ENCODE data around the gene OR10H3.

The OR10H3 gene

DNA sequence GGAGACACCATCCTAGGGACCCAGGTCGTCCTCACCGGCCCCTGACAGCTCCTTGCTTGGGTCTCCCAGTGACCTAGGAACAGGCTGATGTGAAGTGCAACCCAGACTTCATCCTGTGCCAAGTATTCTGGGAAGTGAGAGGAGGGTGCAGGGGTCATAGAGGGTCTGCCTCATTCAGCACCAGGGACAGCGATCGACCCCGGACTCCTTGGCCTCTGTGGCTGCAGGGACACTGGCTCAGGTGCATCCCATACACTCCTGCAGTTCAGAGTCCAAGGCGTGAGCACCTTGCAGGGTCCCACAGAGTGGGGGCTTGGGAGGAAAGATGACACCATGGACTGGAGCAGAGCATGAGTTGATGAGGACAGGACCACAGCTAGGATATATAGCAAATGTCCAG lies 20.0 kb upstream of the OR10H3 start:
- ChIA-PET POLR2A (ENCODE audit: low non-redundant PET) (no interaction called here), CTCF (no interaction called here)
- H3K27ac ChIP-seq: no peak overlapping the region
- TF ChIP-seq, protein P1, sequence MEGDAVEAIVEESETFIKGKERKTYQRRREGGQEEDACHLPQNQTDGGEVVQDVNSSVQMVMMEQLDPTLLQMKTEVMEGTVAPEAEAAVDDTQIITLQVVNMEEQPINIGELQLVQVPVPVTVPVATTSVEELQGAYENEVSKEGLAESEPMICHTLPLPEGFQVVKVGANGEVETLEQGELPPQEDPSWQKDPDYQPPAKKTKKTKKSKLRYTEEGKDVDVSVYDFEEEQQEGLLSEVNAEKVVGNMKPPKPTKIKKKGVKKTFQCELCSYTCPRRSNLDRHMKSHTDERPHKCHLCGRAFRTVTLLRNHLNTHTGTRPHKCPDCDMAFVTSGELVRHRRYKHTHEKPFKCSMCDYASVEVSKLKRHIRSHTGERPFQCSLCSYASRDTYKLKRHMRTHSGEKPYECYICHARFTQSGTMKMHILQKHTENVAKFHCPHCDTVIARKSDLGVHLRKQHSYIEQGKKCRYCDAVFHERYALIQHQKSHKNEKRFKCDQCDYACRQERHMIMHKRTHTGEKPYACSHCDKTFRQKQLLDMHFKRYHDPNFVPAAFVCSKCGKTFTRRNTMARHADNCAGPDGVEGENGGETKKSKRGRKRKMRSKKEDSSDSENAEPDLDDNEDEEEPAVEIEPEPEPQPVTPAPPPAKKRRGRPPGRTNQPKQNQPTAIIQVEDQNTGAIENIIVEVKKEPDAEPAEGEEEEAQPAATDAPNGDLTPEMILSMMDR (conservative IDR thresholded peaks at IDR 0.05; ENCODE audit: low read depth): no peak
- no peak for DNase-seq (ENCODE audit: low spot score)

DNA sequence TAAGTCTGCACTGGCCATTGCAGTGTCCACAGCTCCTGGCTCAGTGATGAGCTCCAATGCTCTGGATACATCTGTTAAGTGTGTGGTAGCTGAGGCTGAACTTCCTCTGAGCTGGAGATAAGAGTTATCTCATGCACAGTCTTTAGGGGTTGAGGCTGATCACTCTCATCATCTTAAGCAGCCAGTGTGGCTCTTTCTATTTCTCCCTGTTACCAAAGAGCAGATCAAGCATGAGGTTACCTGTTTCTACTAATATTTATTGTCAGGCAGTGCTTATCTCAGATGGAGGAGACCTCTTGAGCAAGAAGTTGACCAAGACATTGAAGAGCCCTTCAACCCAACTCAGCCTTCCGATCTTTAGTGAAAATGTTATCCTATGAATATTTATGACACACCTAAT lies 16.5 kb upstream of the OR10H3 start:
- TF ChIP-seq, protein P1 (conservative IDR thresholded peaks at IDR 0.05; ENCODE audit: low read depth): no peak
- CTCF ChIA-PET: no interaction called here
- POLR2A ChIA-PET (ENCODE audit: low non-redundant PET): no interaction called here
- no peak overlapping the region for H3K27ac ChIP-seq
- no peak for DNase-seq (ENCODE audit: low spot score)

DNA sequence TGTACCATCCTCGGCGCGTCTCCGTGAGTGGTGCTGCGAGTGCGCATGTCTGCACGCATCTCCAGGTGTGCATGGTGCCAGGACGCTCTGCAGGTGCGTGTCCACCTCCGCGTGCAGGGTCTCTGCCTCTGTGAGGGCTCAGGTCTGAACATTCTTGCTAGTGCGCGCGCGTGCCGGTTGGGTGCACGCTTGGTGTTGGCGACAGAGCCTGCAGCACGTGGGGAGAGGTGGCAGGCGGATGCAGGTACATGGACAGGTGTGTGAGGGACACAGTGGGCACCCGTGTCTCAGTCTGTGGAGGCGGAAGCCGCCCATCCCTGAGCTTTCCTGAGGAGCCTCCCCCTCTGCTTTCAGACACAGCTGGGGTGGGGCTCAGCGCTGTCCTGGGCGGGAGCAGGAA lies 14.8 kb upstream of the OR10H3 start:
- POLR2A ChIA-PET (ENCODE audit: low non-redundant PET): no interaction called here
- no peak for DNase-seq (ENCODE audit: low spot score)
- no peak overlapping the region for H3K27ac ChIP-seq
- CTCF ChIA-PET: no interaction called here
- TF ChIP-seq, protein P1 (conservative IDR thresholded peaks at IDR 0.05; ENCODE audit: low read depth): no peak

DNA sequence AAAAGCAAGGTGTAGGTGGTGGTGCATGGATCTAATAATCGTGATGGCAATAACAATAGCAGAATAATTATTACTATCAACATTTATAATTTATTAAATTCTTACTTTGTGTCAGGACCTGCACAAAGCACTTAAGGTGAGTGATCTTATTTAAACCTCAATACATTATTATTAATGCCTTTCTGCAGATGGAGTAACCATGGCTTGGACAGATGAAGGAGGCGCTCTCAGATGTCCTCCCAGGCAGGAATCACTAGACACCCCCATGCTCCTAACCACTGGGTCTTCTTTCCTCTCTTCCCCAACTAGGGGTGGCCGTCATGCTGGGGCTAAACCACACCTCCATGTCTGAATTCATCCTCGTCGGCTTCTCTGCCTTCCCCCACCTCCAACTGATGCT lies 10.1 kb upstream of the OR10H3 start, which contains the start of gene OR10H2:
TSS of gene OR10H2 (plus strand) at position 301 of the 400 bp plus-strand sequence. CDS start at position 321, 20 bp downstream.
- ChIA-PET CTCF (no interaction called here), POLR2A (ENCODE audit: low non-redundant PET) (no interaction called here)
- H3K27ac ChIP-seq: no peak within 1 kb of the TSS
- TF ChIP-seq, protein P1 (conservative IDR thresholded peaks at IDR 0.05; ENCODE audit: low read depth): no peak
- DNase-seq (ENCODE audit: low spot score): no peak

DNA sequence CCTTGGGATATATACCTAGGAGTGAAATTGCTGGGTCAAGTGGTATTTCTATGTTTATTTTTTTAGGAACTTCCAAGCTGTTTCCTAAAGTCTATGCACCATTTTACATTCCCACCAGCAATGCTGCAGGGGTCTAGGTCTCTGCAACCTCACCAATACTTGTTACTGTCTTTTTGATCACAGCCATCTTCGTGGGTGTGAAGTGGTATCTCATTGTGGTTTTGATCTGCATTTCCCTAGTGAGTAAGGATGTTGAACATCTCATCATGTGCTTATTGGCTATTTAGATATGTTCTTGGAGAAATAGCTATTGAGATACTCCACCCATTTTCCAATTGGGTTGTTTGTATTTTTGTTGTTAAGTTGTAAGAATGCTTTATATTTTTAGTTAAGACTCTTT lies 7.2 kb upstream of the OR10H3 start:
- CTCF ChIA-PET: no interaction called here
- no peak overlapping the region for H3K27ac ChIP-seq
- POLR2A ChIA-PET (ENCODE audit: low non-redundant PET): no interaction called here
- no peak for DNase-seq (ENCODE audit: low spot score)
- TF ChIP-seq, protein P1 (conservative IDR thresholded peaks at IDR 0.05; ENCODE audit: low read depth): no peak

DNA sequence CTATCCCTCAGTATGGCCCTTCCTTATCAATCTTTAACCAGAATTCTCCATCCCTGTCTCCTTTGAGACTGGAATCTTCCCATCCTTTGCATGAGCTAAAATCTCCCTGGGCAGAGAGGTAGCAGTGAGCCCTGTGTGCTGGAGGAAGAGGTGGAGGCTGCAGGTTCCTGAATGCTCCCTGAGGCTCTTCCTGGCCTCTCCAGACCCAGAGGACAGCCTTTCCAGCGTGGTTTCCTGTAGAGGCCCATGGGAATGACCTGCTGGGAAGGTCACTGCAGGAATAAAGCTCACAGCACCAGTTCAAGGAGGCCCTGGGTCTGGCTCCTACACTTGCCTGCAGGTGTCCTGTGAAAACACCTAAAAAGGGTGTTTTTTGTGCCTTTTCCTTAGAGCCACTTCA lies 5.4 kb upstream of the OR10H3 start:
- ChIA-PET POLR2A (ENCODE audit: low non-redundant PET) (no interaction called here), CTCF (no interaction called here)
- TF ChIP-seq, protein P1 (conservative IDR thresholded peaks at IDR 0.05; ENCODE audit: low read depth): no peak

DNA sequence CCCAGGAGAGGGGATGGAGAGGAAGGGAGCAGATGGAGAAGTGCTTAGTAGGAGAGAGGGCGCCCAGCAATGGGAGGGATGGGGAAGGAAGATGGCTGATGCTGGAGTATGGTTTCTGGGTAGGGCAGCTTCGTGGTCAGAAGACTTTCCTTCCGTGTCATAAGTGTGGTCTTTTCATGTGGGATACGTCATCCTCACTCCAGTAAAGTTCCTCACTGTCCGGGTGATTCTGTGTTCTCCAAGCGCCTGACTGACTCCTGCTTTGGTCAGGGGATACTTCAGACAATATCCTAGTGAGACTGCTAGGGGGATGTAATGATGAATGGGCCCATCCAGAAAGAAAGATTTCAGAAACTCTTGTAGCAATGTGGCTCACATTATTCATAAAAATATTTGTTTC lies 3.9 kb upstream of the OR10H3 start:
- H3K27ac ChIP-seq: no peak overlapping the region
- no peak for DNase-seq (ENCODE audit: low spot score)
- ChIA-PET CTCF (interaction anchor here (0.8 kb wide), 1 partner anchor 104 kb away, joined by 3 read pairs; no protein-coding TSS in a partner anchor), POLR2A (ENCODE audit: low non-redundant PET) (no interaction called here)
- TF ChIP-seq, protein P1 (conservative IDR thresholded peaks at IDR 0.05; ENCODE audit: low read depth): no peak

More for the DNA sequence above, 5.4 kb upstream of the OR10H3 start:
- no peak overlapping the region for H3K27ac ChIP-seq
- no peak for DNase-seq (ENCODE audit: low spot score)

All from RWPE1 (cell line).